Osteoblast (primary cell): ENCODE results near the gene DCAKD. TPM values are rescaled to one million over a fixed set of nuclear protein-coding genes. Genes with fewer than 3 reads are reported as not detected.
A peak's percentile ranks its signal among the peaks of the same experiment; 100 is the strongest.

Experiments
- DNase-seq: peaks from one replicate; pipeline ENCODE4 v3.0.0; 2011; ENCODE audit warnings: low spot score, mixed read lengths; ENCODE audit not compliant: insufficient read length; ENCODE audit errors: missing footprints
- H2AFZ ChIP-seq: 2 replicates; pipeline ENCODE4 v1.6.0; 2011; ENCODE audit warnings: mild to moderate bottlenecking, low read length
- H3K27ac ChIP-seq: 2 replicates; pipeline ENCODE4 v1.5.1; 2011; ENCODE audit warnings: mild to moderate bottlenecking, low read depth, low read length, moderate library complexity
- H3K27me3 ChIP-seq: 2 replicates; pipeline ENCODE4 v1.6.0; 2012; ENCODE audit warnings: mild to moderate bottlenecking, control low read depth, inconsistent platforms, low read length, moderate library complexity; ENCODE audit not compliant: insufficient read depth
- H3K36me3 ChIP-seq: 2 replicates; pipeline ENCODE4 v1.5.1; 2011; ENCODE audit warnings: mild to moderate bottlenecking, low read length, control low read depth, moderate library complexity; ENCODE audit not compliant: insufficient read depth
- H3K4me1 ChIP-seq: 2 replicates; pipeline ENCODE4 v1.5.1; 2011; ENCODE audit warnings: mild to moderate bottlenecking, low read length, control low read depth, moderate library complexity; ENCODE audit not compliant: insufficient read depth
- H3K4me2 ChIP-seq: 2 replicates; pipeline ENCODE4 v1.6.0; 2011; ENCODE audit warnings: mild to moderate bottlenecking, low read length; ENCODE audit not compliant: insufficient read depth
- H3K4me3 ChIP-seq: fragments of 200-600 bp; sonication (generic); 3 replicates; pipeline ENCODE4 v1.5.1; 2012; ENCODE audit warnings: mild to moderate bottlenecking, low read length, inconsistent platforms; ENCODE audit not compliant: insufficient read depth
- H3K79me2 ChIP-seq: 2 replicates; pipeline ENCODE4 v1.6.0; 2012; ENCODE audit warnings: mild to moderate bottlenecking, low read length, control low read depth, inconsistent platforms; ENCODE audit not compliant: insufficient read depth
- H3K9me3 ChIP-seq: 2 replicates; pipeline ENCODE4 v1.5.1; 2011; ENCODE audit warnings: low read depth, low read length, control low read depth
- H4K20me1 ChIP-seq: 2 replicates; pipeline ENCODE4 v1.6.0; 2012; ENCODE audit warnings: mild to moderate bottlenecking, low read length, control low read depth; ENCODE audit not compliant: insufficient read depth
- total RNA-seq: library from RNA; depleted of rRNA; stranded (reverse); fragments of >200 nt; gene quantifications from 2 replicates; pipeline ENCODE4 v1.2.3, GENCODE V29; 2012
- TF ChIP-seq, protein P1 (sequence below): IDR thresholded peaks from 2 replicates; pipeline ENCODE4 v1.5.1; 2011; ENCODE audit warnings: mild to moderate bottlenecking, low read depth, low read length, moderate library complexity; ENCODE audit errors: extremely low read depth

DCAKD gene
- total RNA-seq, 1 donor: 39.1 TPM

DNA sequence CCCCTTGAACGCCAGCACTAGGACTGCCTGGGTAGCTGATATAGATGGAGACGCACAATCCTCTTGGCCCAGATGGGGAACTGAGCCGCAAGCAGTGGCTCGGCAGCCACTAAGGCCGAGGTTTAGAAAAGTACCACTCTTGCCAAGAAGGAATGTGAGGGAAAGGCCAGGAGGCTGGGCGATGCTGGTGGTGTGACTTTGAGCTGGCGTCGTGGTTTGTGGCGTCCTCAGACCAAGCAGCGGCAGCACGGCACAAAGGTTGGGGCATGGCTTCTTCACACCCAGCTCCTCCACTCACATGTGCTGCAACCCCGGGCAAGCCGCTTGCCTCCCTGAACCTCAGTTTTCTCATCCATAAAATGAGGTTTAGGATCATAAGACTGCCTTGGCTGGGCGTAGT lies 15.6 kb downstream of the DCAKD start:
- peak; percentile 81 for DNase-seq
- peaks cover 35% of the 10 kb centered on the region for H3K79me2 ChIP-seq
- H3K27me3 ChIP-seq: no peaks in the 10 kb centered on the region

DNA sequence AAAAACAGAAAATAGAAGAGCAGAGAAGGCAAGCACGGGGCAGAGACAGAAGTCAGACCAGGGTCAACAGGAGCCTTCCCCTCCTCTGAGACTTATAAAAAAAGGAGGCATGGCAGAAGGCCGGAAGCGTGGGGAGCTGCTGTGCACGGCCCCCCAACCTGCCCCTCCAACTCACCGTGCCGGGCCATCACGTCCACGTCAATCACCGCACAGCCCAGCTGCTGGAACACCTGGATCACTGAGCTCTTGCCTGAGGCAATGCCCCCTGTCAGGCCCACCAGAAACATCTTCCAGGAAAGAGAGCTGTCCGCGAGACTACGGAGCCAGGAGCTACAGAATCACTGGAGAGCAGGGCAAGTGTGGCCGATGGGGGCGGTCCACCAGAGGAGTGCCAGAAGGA lies 16.8 kb downstream of the DCAKD start:
- Histone ChIP-seq H3K4me1 (peaks cover 7% of the 10 kb centered on the region), H3K36me3 (peaks cover 30% of the 10 kb centered on the region), H3K4me2 (no peak overlapping the region), H3K9me3 (no peaks in the 10 kb centered on the region), H3K27ac (no peak overlapping the region), H3K27me3 (no peaks in the 10 kb centered on the region), H3K4me3 (no peak overlapping the region), H2AFZ (no peak overlapping the region), H3K79me2 (peaks cover 26% of the 10 kb centered on the region), H4K20me1 (peaks cover 16% of the 10 kb centered on the region)
- no peak for DNase-seq
- TF ChIP-seq, protein P1, sequence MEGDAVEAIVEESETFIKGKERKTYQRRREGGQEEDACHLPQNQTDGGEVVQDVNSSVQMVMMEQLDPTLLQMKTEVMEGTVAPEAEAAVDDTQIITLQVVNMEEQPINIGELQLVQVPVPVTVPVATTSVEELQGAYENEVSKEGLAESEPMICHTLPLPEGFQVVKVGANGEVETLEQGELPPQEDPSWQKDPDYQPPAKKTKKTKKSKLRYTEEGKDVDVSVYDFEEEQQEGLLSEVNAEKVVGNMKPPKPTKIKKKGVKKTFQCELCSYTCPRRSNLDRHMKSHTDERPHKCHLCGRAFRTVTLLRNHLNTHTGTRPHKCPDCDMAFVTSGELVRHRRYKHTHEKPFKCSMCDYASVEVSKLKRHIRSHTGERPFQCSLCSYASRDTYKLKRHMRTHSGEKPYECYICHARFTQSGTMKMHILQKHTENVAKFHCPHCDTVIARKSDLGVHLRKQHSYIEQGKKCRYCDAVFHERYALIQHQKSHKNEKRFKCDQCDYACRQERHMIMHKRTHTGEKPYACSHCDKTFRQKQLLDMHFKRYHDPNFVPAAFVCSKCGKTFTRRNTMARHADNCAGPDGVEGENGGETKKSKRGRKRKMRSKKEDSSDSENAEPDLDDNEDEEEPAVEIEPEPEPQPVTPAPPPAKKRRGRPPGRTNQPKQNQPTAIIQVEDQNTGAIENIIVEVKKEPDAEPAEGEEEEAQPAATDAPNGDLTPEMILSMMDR: no peak

More for the DNA sequence above, 15.6 kb downstream of the DCAKD start:
- TF ChIP-seq, protein P1: no peak
- no peak overlapping the region for H2AFZ ChIP-seq
- no peak overlapping the region for H3K27ac ChIP-seq
- H3K36me3 ChIP-seq: peaks cover 24% of the 10 kb centered on the region
- H4K20me1 ChIP-seq: peaks cover 25% of the 10 kb centered on the region
- no peaks in the 10 kb centered on the region for H3K9me3 ChIP-seq
- H3K4me1 ChIP-seq: peaks cover 8% of the 10 kb centered on the region
- no peak overlapping the region for H3K4me3 ChIP-seq
- H3K4me2 ChIP-seq: no peak overlapping the region

DNA sequence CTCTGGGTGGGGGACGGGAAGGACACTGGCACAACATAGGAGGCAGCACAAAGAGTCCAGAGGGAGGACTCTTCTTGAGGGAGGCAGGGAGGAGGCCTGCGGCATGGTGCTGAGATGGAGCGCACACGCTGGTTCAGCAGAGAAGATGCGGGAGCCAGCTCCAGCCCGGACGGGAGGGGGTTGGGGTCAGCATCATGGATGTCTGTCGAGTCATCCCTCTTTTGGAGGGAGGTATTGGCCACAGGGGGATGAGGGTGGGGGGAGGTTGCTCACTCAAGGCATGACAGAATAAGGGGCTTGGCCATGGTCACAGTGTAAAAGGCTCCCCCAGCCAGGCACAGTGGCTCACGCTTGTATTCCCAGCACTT lies 19.3 kb downstream of the DCAKD start:
- Histone ChIP-seq H3K36me3 (peaks cover 38% of the 10 kb centered on the region), H2AFZ (no peak overlapping the region), H3K9me3 (no peaks in the 10 kb centered on the region), H3K27ac (no peak overlapping the region), H3K79me2 (peaks cover 12% of the 10 kb centered on the region), H3K27me3 (no peaks in the 10 kb centered on the region), H4K20me1 (peaks cover 5% of the 10 kb centered on the region), H3K4me1 (no peaks in the 10 kb centered on the region), H3K4me3 (no peak overlapping the region), H3K4me2 (no peak overlapping the region)
- DNase-seq: peak; percentile 66
- TF ChIP-seq, protein P1: no peak

DNA sequence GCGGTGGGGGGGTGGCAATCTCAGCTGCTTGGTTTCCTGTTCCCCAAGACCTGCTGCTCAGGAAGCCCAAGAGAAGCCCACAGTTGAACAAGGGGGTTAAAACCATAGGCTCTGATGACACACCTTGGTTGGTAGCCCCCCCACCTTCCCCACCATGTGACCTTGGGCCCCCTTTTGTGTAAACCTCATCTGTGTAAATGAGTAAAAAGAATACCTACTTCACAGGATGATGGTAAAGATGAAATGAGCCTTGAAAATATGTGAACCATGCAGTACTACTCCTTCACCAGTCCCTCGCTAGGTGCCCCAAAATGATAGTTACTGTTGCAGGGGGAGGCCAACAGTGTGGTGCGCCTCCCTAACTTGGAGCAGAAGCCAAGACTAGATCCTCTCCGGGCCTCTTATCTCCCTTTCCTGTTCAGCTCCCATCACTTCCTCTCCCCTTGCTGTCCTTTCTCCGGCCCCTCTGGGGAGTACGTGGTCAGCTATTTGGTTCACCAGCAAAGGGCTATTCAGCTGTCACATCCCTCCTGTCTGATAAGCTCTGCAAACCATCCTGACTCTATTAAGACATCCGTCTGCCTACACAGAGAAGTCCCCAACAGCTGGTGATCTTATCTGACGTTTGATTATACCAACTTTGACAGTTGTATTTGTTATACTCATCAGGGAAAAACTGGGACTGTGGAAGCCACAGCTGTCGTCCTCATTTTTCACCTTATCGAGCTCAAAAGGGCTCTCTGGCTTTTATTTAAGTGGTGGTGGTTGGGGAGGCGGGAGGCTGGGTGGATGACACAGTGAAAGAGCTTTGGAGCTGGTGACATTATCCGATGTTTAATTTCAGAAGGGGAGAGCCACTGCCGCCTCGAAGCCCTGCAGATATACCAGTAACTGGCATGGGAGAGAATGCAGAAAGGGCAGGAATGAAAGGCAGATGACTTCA lies 19.9 kb downstream of the DCAKD start:
- Histone ChIP-seq H4K20me1 (peaks cover 5% of the 10 kb centered on the region), H3K27me3 (no peaks in the 10 kb centered on the region), H3K9me3 (no peaks in the 10 kb centered on the region), H3K4me2 (no peak overlapping the region), H3K36me3 (peaks cover 42% of the 10 kb centered on the region), H3K4me3 (no peak overlapping the region), H2AFZ (no peak overlapping the region), H3K4me1 (no peaks in the 10 kb centered on the region), H3K27ac (no peak overlapping the region), H3K79me2 (peaks cover 7% of the 10 kb centered on the region)
- DNase-seq: peak; percentile 62
- TF ChIP-seq, protein P1: no peak
